ENCODE measurements around the gene HMOX2.
A peak's percentile ranks its signal among the peaks of the same experiment; 100 is the strongest.

HMOX2 gene

GRCh38 chr16:4463522-4464163 is 12.6 kb upstream of the HMOX2 start:
- H3K4me3 ChIP-seq (ENCODE audit: low read depth, low read length): no peak overlapping the region

- no peak overlapping the region for H3K4me3 ChIP-seq (ENCODE audit: low read depth, low read length)
Measured at GRCh38 chr16:4465977-4466779, 10.0 kb upstream of the HMOX2 start.

GRCh38 chr16:4467916-4468315 is 8.3 kb upstream of the HMOX2 start:
- no peak overlapping the region for H3K4me3 ChIP-seq (ENCODE audit: low read depth, low read length)

GRCh38 chr16:4468972-4469371 is 7.2 kb upstream of the HMOX2 start:
- no peak overlapping the region for H3K4me3 ChIP-seq (ENCODE audit: low read depth, low read length)

- H3K4me3 ChIP-seq (ENCODE audit: low read depth, low read length): no peak overlapping the region
Measured at GRCh38 chr16:4471869-4472268, 4.3 kb upstream of the HMOX2 start.

GRCh38 chr16:4472880-4473279 is 3.3 kb upstream of the HMOX2 start:
- no peak overlapping the region for H3K4me3 ChIP-seq (ENCODE audit: low read depth, low read length)

GRCh38 chr16:4474192-4474961 is 1.8 kb upstream of the HMOX2 start, which contains the start of gene NMRAL1:
NMRAL1 (minus strand) TSS chr16:4474625; CDS start chr16:4474132, 493 bp downstream.
- peak within 1 kb of the TSS; percentile 67 for H3K4me3 ChIP-seq (ENCODE audit: low read depth, low read length)

GRCh38 chr16:4477966-4478365 is 1.8 kb downstream of the HMOX2 start:
- H3K4me3 ChIP-seq (ENCODE audit: low read depth, low read length): no peak overlapping the region

GRCh38 chr16:4481526-4481925 is 5.3 kb downstream of the HMOX2 start:
- H3K4me3 ChIP-seq (ENCODE audit: low read depth, low read length): no peak overlapping the region

GRCh38 chr16:4481963-4482362 is 5.8 kb downstream of the HMOX2 start:
- no peak overlapping the region for H3K4me3 ChIP-seq (ENCODE audit: low read depth, low read length)

- H3K4me3 ChIP-seq (ENCODE audit: low read depth, low read length): no peak overlapping the region
Measured at GRCh38 chr16:4486126-4486893, 10.1 kb downstream of the HMOX2 start.

GRCh38 chr16:4487955-4488498 is 11.8 kb downstream of the HMOX2 start:
- H3K4me3 ChIP-seq (ENCODE audit: low read depth, low read length): no peak overlapping the region

GRCh38 chr16:4488499-4488967 is 12.3 kb downstream of the HMOX2 start:
- no peak overlapping the region for H3K4me3 ChIP-seq (ENCODE audit: low read depth, low read length)

- H3K4me3 ChIP-seq (ENCODE audit: low read depth, low read length): no peak overlapping the region
Measured at GRCh38 chr16:4489030-4489429, 12.8 kb downstream of the HMOX2 start.

GRCh38 chr16:4491898-4492297 is 15.7 kb downstream of the HMOX2 start:
- H3K4me3 ChIP-seq (ENCODE audit: low read depth, low read length): no peak overlapping the region

- no peak overlapping the region for H3K4me3 ChIP-seq (ENCODE audit: low read depth, low read length)
Measured at GRCh38 chr16:4494746-4495490, 18.7 kb downstream of the HMOX2 start.

- H3K4me3 ChIP-seq (ENCODE audit: low read depth, low read length): no peak overlapping the region
Measured at GRCh38 chr16:4495766-4496165, 19.6 kb downstream of the HMOX2 start.

- H3K4me3 ChIP-seq (ENCODE audit: low read depth, low read length): no peak overlapping the region
Measured at GRCh38 chr16:4496305-4496704, 20.1 kb downstream of the HMOX2 start.

- no peak overlapping the region for H3K4me3 ChIP-seq (ENCODE audit: low read depth, low read length)
Measured at GRCh38 chr16:4498546-4499195, 22.5 kb downstream of the HMOX2 start.

Data from iPS-11a (cell line).